ENCODE data around the gene RAB14.
A peak's percentile ranks its signal among the peaks of the same experiment; 100 is the strongest.

Gene RAB14

DNA sequence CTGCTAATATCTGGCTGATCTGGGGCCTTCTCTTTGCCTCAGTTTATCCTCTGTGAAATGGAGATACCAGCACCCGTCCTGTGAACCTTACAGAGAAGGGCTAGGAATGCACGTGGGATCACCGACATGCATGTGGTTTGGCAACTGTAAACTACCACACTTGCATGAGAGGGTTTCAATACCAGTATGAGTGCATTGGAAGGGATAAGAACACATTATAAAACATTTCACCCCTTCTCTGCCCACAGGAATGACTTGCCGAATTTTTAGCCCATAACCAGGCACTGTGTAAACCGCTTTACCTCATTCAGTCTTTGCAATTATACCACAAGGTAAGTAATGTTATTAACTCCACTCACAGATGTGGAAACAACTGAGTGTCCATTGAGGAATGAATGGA is 8.9 kb upstream of the RAB14 start:
- no peak for DNase-seq (ENCODE audit: low read depth)
- TF ChIP-seq, protein P1, sequence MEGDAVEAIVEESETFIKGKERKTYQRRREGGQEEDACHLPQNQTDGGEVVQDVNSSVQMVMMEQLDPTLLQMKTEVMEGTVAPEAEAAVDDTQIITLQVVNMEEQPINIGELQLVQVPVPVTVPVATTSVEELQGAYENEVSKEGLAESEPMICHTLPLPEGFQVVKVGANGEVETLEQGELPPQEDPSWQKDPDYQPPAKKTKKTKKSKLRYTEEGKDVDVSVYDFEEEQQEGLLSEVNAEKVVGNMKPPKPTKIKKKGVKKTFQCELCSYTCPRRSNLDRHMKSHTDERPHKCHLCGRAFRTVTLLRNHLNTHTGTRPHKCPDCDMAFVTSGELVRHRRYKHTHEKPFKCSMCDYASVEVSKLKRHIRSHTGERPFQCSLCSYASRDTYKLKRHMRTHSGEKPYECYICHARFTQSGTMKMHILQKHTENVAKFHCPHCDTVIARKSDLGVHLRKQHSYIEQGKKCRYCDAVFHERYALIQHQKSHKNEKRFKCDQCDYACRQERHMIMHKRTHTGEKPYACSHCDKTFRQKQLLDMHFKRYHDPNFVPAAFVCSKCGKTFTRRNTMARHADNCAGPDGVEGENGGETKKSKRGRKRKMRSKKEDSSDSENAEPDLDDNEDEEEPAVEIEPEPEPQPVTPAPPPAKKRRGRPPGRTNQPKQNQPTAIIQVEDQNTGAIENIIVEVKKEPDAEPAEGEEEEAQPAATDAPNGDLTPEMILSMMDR (IDR thresholded peaks at IDR 0.05; ENCODE audit: insufficient read depth, low read depth, low read length, missing control alignments): no peak
- H3K4me3 ChIP-seq (ENCODE audit: low read length): no peak overlapping the region

DNA sequence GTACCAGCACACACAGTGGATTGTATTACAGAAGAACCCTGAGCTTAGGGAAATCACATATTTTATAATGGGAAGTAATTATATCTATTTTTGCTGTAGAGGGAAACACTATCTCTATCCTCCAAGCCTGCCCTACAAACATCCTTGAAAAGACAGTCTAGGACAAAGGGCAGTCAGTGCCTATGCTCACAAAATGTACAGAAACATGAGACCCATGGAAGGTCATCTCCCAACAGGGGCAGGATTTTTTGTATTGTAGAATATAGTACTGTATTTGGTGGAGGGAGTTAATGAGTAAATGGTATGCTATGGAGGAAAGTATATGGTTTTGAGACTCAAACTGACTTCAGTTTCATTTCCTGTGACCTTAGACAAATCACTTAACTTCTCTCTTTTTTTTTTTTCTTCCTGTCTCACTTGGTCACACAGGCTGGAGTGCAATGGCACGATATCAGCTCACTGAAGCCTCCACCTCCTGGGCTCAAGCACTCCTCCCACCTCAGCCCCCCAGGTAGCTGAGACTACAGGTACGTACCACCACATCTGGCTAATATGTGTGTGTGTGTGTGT is 5.8 kb upstream of the RAB14 start:
- no peak overlapping the region for H3K4me3 ChIP-seq (ENCODE audit: low read length)
- TF ChIP-seq, protein P1 (IDR thresholded peaks at IDR 0.05; ENCODE audit: insufficient read depth, low read depth, low read length, missing control alignments): no peak
- no peak for DNase-seq (ENCODE audit: low read depth)

DNA sequence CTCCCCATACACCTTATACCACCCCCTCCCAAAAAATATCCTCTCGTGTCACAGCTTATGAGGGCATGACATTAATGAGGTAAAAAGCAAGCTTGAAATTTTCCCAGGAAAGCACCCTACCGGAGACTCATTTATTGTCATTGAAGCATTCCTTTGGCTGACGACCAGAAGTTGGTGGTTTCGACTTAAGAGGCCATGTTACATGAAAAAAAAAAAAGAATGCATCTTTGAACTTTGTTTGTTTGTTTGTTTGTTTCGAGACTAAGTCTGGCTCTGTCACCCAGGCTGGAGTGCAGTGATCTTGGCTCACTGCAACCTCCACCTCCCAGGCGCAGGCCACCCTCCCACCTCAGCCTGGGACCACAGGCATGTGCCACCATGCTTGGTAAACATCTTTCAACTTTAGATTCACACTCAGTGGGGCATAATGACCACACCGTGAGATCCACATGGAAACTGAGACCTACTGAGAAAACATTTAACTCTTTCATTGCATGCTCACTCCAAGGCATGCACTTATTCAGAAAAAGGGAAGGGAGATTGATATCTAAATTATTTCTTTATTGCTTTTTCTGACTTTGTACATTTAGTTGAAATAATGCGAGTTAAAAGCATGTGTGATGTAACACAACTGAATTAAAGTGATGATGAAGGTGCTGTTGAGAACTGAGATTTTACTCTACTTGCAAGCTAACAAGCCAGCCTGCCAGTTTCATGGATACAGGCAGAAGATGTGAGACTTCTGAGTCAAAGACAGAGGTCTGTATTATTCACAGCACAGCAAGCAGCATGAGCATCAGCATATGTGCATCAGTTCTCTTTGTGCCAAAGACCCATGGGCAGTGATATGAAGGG is 5.1 kb upstream of the RAB14 start:
- TF ChIP-seq, protein P1 (IDR thresholded peaks at IDR 0.05; ENCODE audit: insufficient read depth, low read depth, low read length, missing control alignments): no peak
- DNase-seq (ENCODE audit: low read depth): no peak
- H3K4me3 ChIP-seq (ENCODE audit: low read length): no peak overlapping the region

DNA sequence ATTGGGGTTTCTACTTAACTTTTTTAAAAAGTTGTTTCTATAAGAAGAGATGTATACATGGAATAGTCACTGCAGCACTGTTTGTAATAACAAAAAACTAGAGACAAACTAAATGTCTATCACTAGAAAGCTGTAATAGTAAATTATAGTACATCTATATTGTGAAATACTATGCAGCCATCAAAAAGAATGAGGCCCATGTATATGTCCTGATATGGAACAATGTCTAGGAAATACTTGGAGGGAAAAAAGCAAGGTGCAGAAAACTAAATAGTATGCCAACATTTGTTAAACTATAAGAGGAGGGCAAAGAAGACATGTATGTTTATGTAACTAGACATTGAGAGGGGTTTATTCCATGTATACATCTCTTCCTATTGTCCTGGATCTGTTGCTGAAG is 2.9 kb upstream of the RAB14 start:
- TF ChIP-seq, protein P1 (IDR thresholded peaks at IDR 0.05; ENCODE audit: insufficient read depth, low read depth, low read length, missing control alignments): no peak
- H3K4me3 ChIP-seq (ENCODE audit: low read length): no peak overlapping the region
- DNase-seq (ENCODE audit: low read depth): no peak

DNA sequence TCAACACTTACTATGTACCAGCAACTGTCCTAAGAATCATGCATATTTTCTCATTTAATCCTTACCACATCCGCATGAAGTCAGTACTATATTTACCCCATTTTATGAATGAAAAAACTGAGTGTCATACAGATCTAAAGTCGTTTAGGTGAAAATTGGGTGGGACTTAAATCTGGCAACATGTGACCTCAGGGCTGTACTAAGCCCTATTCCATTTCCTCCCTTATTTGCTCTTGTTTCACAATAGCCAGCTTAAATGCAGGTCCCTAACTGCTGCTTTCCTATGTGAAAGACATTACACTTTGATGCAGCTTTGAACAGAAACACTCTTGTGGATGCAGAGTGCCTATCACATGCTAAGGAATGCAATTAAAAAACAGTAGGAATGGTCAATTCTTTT is 2.5 kb upstream of the RAB14 start:
- no peak for DNase-seq (ENCODE audit: low read depth)

DNA sequence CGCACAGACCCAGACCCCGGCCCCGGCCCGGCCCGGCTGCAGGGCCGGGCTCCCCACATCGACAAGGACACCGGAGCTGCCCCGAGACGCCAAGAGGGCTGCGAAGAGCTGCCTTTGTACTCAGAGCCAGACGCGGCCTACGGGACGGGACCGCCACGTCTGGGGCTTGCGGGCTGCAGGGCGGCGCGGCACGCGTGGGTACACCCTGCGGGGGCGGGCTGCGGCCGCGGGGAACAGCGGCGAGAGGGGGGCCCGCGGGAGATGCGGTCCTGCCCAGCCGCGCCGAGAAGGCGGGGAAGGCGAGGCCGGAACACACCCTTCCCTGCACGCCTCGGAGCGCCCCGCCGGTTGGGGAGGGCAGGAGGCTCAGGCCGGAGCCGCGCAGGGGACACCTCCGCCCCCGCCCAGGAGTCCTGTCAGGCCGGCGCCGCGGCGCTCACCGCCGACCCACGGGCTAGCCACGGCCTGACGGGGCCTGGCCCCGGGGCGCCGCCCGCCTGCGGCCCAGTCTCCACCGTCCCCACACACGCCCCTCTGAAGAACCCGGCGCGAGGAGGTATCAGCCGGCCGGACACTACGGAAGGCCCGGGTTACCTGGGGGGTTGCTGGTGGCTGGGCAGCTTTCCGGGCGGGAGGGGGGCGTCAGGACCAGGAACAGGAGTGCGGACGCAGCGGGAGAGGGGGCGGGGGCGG is 478 bp downstream of the RAB14 start:
- DNase-seq (ENCODE audit: low read depth): peak; percentile 27
- TF ChIP-seq, protein P1 (IDR thresholded peaks at IDR 0.05; ENCODE audit: insufficient read depth, low read depth, low read length, missing control alignments): no peak
- peak overlapping the region; percentile 86 for H3K4me3 ChIP-seq (ENCODE audit: low read length)

More for the DNA sequence above, 2.5 kb upstream of the RAB14 start:
- no peak overlapping the region for H3K4me3 ChIP-seq (ENCODE audit: low read length)
- TF ChIP-seq, protein P1 (IDR thresholded peaks at IDR 0.05; ENCODE audit: insufficient read depth, low read depth, low read length, missing control alignments): no peak

Data from epithelial cell of esophagus (primary cell).